Skin epidermis (tissue), 12 donors: ENCODE data around the gene DNMBP.

ENCODE experiments used
- H3K27ac ChIP-seq, 21 experiments: fragments of 200-600 bp; sonication (generic) in 11 of 21; one replicate each; pipeline ENCODE4 v1.5.0; 2020; ENCODE audit warnings: mild to moderate bottlenecking in 3 of 21, inconsistent platforms in 2 of 21, moderate library complexity in 2 of 21
- H3K4me3 ChIP-seq, 7 experiments: fragments of 200-600 bp; sonication (generic) in 2 of 7; one replicate each; pipeline ENCODE4 v1.5.0; 2020; ENCODE audit warnings: inconsistent platforms in 2 of 7, mild to moderate bottlenecking in 2 of 7, moderate library complexity in 1 of 7

The DNMBP gene, protein sequence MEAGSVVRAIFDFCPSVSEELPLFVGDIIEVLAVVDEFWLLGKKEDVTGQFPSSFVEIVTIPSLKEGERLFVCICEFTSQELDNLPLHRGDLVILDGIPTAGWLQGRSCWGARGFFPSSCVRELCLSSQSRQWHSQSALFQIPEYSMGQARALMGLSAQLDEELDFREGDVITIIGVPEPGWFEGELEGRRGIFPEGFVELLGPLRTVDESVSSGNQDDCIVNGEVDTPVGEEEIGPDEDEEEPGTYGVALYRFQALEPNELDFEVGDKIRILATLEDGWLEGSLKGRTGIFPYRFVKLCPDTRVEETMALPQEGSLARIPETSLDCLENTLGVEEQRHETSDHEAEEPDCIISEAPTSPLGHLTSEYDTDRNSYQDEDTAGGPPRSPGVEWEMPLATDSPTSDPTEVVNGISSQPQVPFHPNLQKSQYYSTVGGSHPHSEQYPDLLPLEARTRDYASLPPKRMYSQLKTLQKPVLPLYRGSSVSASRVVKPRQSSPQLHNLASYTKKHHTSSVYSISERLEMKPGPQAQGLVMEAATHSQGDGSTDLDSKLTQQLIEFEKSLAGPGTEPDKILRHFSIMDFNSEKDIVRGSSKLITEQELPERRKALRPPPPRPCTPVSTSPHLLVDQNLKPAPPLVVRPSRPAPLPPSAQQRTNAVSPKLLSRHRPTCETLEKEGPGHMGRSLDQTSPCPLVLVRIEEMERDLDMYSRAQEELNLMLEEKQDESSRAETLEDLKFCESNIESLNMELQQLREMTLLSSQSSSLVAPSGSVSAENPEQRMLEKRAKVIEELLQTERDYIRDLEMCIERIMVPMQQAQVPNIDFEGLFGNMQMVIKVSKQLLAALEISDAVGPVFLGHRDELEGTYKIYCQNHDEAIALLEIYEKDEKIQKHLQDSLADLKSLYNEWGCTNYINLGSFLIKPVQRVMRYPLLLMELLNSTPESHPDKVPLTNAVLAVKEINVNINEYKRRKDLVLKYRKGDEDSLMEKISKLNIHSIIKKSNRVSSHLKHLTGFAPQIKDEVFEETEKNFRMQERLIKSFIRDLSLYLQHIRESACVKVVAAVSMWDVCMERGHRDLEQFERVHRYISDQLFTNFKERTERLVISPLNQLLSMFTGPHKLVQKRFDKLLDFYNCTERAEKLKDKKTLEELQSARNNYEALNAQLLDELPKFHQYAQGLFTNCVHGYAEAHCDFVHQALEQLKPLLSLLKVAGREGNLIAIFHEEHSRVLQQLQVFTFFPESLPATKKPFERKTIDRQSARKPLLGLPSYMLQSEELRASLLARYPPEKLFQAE (N-terminal part only)

GRCh38 chr10:100009793-100010676, at the start of gene DNMBP:
DNMBP (minus strand) TSS chr10:100009947; CDS start chr10:99972124, 37,823 bp downstream.
- peak within 1 kb of the TSS in 20 of 21 experiments; percentile 65 to 92 (median 80) for H3K27ac ChIP-seq
- H3K4me3 ChIP-seq = peak within 1 kb of the TSS; percentile 57 to 73 (median 68)

DNA sequence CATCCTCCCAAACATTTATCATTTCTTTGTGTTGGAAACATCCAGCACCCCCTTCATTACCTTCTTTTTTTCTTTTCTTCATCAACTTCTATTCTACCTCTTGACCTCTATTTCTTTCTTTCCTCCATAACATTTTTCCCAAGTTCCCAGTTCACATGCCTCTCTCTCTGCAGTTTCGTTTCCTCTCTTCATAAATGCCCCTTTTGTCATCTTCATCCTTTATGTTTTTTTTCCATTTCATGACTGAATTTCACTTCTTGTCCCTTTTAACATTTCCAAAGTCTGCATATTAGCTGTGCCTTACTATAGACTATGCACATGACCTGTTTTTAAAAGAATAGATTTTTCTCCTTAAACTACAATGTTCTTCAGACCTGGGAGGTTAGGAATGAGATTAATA, 48.2 kb upstream of the DNMBP start:
- Histone ChIP-seq H3K4me3 (no peak overlapping the region), H3K27ac (no peak overlapping the region)

DNA sequence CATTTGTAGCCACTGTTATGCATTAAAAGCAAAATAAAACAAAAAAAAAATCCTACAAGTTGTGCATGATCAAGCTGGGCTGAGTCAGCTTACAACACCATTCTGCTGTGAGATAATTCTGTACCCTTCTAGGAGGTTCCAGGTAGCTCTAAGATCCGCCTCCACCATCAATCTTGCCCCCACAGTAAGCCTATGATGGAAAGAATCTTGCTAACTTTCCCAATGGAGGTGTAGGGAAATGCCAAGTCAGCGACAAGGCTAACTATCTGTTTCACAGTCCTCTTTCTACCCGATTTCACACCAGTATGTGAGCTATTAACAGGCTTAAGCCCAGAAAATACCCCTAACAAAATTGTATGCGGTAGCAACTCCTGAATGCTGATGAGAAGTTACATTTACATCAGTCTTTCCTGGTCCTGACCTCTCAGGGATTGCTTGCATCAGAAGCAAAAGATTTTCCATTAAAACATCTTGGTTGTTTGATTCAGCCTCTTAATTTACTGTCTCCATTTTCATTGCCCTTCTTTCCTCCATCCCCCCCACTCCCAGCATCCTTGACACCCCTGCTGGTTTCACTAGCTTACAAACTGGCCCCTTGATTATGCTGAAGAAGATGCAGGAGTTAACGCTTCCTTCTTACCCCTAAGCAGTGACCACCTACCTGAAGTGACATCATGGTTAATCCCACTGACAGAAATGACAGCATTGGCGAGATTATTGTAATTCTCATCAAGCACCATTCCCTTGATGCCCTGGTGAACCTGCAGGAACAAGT, 44.1 kb upstream of the DNMBP start:
- Histone ChIP-seq H3K27ac (no peak overlapping the region), H3K4me3 (no peak overlapping the region)

DNA sequence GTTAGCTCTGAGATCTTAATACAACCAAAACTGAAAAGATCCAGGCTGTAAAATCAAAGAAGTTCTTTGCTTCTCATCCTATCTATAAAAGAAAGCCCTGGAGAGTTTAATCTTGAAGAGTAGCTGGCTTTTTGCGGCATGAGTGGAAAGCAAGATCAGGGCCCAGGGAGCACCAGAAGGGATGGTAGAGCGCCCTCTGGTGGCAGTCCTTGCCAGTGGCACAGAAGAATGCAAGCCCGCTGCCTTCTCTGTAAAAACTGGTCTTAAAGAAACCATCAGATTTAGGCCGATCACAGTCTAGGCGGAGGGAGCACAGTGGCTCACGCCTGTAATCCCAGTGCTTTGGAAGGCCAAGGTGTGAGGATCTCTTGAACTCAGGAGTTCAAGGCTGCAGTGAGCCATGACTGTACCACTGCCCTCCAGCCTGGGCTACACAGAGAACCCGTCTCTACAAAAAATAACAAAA, 36.3 kb upstream of the DNMBP start:
- Histone ChIP-seq H3K4me3 (no peak overlapping the region), H3K27ac (peak overlapping the region in 3 of 21 experiments; percentile 39 to 82 (median 42))

GRCh38 chr10:100045592-100045991, 35.8 kb upstream of the DNMBP start:
- H3K27ac ChIP-seq = peak overlapping the region in 3 of 21 experiments; percentile 39 to 82 (median 42)
- H3K4me3 ChIP-seq = no peak overlapping the region

DNA sequence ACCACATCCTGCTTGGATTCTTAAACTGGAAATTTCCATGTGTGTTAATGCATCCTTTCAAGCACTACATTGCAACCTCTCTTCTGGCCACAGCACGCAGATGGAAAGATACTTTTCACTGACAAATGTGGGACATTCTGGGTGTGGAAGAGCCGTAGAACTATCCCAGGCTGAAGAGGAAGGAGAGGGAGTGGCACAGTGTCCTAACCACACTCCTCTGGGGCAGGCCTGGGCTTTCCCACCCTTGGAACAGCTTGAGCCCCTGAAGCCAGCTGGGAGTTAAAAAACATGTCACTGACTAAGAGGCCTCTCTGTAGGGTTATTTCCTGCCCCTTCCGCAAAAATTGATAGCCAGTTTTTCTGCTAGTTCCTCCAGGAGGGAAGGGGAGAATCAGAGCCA, 34.0 kb upstream of the DNMBP start:
- Histone ChIP-seq H3K4me3 (no peak overlapping the region), H3K27ac (peak overlapping the region in 20 of 21 experiments; percentile 34 to 85 (median 72))

- Histone ChIP-seq H3K4me3 (no peak overlapping the region), H3K27ac (peak overlapping the region in 20 of 21 experiments; percentile 34 to 85 (median 72))
These were observed 33.6 kb upstream of the DNMBP start for GRCh38 chr10:100043344-100043743.

DNA sequence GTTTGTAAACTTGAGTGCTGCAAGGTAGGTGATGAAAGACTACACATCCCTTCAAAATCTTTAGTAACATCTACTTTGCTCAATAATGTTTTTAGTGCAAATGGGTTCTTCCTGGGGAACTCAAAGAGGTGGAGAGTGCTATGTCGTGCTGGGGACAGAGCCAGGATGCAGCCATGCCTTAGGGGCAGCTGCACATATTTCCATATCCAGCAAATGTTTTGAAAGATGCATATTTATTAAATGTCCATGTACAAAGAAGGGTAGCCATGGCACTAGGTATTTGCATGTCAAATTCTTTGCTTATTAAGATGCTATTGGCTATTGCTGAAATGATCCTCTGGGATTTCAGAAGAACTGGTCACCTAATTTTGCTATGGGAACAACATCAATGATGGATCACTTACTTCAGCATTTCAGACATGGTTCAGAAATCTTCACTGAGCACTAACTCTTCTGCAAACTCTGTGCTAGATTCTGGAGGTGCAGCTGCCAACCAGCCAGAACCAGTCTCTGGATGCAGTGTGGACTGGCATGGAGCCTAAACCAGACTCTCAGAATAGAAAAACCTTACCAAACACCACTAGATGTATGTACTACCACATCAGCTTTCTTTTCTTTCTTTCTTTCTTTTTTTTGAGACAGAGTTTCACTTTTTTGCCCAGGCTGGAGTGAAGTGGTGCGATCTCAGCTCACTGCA, 31.7 kb upstream of the DNMBP start:
- no peak overlapping the region for H3K27ac ChIP-seq
- H3K4me3 ChIP-seq = no peak overlapping the region

DNA sequence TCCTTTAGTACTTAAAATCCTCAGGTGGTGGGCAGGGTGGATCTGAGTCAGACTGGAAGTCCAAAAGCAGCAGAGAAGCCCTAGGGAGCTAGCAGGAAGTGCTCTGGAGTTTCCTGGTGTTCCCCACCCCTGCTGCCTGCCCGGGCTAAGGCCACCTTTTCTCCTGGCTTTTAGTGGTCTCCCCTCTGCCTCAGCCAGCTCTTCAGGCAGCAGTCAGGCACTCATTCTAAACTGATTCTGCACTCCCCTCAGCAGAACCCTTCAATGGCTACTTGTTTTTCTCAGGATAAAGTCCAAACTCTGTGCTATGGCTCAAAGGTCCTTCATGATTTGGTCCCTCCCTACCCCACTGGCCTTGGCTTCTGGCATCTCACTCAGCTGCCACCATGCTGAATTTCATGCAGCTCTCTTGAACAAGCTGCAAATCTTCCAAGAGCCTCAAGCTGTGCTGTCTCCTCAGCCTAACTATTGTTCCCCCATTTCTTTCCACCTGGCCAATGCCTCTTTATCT, 28.9 kb upstream of the DNMBP start:
- H3K4me3 ChIP-seq = no peak overlapping the region
- H3K27ac ChIP-seq = no peak overlapping the region

- Histone ChIP-seq H3K4me3 (no peak overlapping the region), H3K27ac (no peak overlapping the region)
These were observed 28.1 kb upstream of the DNMBP start for GRCh38 chr10:100037758-100038315.

DNA sequence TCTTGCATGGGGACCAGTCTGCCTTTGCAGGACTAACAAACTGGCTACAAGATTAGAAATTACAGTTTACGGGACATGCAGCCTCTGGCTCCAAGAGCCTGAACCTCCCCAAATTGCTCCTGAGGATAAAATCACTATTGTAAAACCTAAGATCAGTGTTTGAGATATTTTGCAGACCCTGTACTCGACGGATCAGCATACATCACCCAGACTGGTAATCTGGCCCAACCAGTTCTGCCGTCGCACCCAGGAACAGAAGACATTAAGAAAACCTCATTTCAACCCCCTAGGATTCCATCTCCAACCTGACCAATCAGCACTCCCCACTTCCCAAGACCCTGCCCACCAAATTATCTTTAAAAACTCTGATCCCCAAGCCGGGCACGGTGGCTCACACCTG, 27.1 kb upstream of the DNMBP start:
- Histone ChIP-seq H3K27ac (no peak overlapping the region), H3K4me3 (no peak overlapping the region)

GRCh38 chr10:100033766-100034418, 24.1 kb upstream of the DNMBP start:
- Histone ChIP-seq H3K4me3 (no peak overlapping the region), H3K27ac (no peak overlapping the region)

DNA sequence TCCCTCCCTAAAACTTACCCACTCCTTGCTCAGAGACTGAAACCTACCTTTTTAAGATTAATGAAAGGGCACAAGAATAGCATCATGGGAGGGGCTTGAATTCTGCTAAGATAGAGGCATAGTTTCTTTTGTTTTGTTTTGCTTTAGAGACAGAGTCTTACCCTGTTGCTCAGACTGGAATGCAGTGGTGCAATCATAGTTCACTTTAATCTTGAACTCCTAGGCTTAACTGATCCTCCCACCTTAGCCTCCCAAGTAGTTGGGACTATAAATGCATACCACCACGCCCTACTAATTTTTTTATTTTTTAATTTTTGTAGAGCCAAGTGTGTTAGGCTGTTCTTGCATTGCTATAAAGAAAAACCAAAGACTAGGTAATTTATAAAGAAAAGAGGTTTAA, 17.7 kb upstream of the DNMBP start:
- Histone ChIP-seq H3K27ac (no peak overlapping the region), H3K4me3 (no peak overlapping the region)

- H3K4me3 ChIP-seq = no peak overlapping the region
These were observed 15.8 kb upstream of the DNMBP start for GRCh38 chr10:100025576-100025975.

DNA sequence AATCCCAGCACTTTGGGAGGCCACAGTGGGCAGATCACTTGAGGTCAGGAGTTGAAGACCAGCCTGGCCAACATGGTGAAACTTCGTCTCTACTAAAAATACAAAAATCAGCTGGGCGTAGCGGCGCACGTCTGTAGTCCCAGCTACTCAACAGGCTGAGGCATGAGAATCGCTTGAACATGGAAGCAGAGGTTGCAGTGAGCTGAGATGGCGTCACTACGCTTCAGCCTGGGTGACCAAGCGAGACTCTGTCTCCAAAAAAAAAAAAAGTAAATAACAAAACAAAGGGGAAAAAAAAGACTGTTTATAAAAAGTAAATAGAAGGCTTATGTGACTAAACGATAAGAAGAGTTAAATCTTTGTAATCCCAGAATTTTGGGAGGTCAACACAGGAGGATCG, 15.0 kb upstream of the DNMBP start:
- H3K27ac ChIP-seq = no peak overlapping the region
- no peak overlapping the region for H3K4me3 ChIP-seq

More at GRCh38 chr10:100025576-100025975, 15.8 kb upstream of the DNMBP start:
- no peak overlapping the region for H3K27ac ChIP-seq

GRCh38 chr10:100022403-100022802, 12.7 kb upstream of the DNMBP start:
- H3K27ac ChIP-seq = no peak overlapping the region

More at GRCh38 chr10:100022403-100022802, 12.7 kb upstream of the DNMBP start:
- no peak overlapping the region for H3K4me3 ChIP-seq
